ENCODE data around the gene FRAT1. TPM values are rescaled to one million over a fixed set of nuclear protein-coding genes. Genes with fewer than 3 reads are reported as not detected.

Gene FRAT1
- total RNA-seq, 1 experiment from 2014 or later = 2.3 TPM

GRCh38 chr10:97356318-97356914 is 37.3 kb downstream of the FRAT1 start:
- H3K27me3 ChIP-seq (replicated peaks; ENCODE audit: control insufficient read depth, insufficient read depth, low read length) = no peaks in the 10 kb centered on the region
- Mint-ChIP-seq H3K9me3 (ENCODE audit: unreplicated experiment) (no peaks in the 10 kb centered on the region), H3K4me1 (ENCODE audit: low read depth, unreplicated experiment) (no peaks in the 10 kb centered on the region), H3K27ac (ENCODE audit: unreplicated experiment) (no peak overlapping the region), H3K36me3 (ENCODE audit: insufficient read depth, unreplicated experiment) (peaks cover 23% of the 10 kb centered on the region), H3K27me3 (ENCODE audit: insufficient read depth, unreplicated experiment) (no peaks in the 10 kb centered on the region), H3K4me3 (ENCODE audit: unreplicated experiment) (no peak overlapping the region)
- H3K4me3 ChIP-seq (ENCODE audit: low read depth, low read length) = no peak overlapping the region
- ChIA-PET POLR2A (no interaction called here), CTCF (interaction anchor here (0.8 to 1.8 kb wide), 2 partner anchors 78 to 283 kb away, joined by 3 to 10 read pairs; no protein-coding TSS in a partner anchor)
- no peaks in the 10 kb centered on the region for H3K36me3 ChIP-seq (ENCODE audit: control insufficient read depth, insufficient read depth, low read length)
- TF ChIP-seq CTCF (IDR thresholded peaks at IDR 0.05; ENCODE audit: insufficient read depth in 1 of 2, low read depth in 1 of 2, low read length in 1 of 2, severe bottlenecking in 1 of 2, unreplicated experiment in 1 of 2) = no peak
- H3K4me1 ChIP-seq = no peaks in the 10 kb centered on the region
- no peaks in the 10 kb centered on the region for H3K9me3 ChIP-seq
- BruUV-seq (replicated peaks) = no TSS peak
- intact Hi-C loops (cut with micrococcal nuclease; ENCODE audit: unreplicated experiment) = no loop called here
- no peak for DNase-seq

- H3K4me1 Mint-ChIP-seq (ENCODE audit: low read depth, unreplicated experiment) = no peaks in the 10 kb centered on the region
- no TSS peak for BruUV-seq (replicated peaks)
- no peaks in the 10 kb centered on the region for H3K9me3 Mint-ChIP-seq (ENCODE audit: unreplicated experiment)
- ChIA-PET CTCF (interaction anchor here (1.8 kb wide), 1 partner anchor 78 kb away, joined by 10 read pairs; no protein-coding TSS in a partner anchor), POLR2A (no interaction called here)
- H3K27me3 Mint-ChIP-seq (ENCODE audit: insufficient read depth, unreplicated experiment) = no peaks in the 10 kb centered on the region
- no peak overlapping the region for H3K4me3 ChIP-seq (ENCODE audit: low read depth, low read length)
- no peak for DNase-seq
- H3K4me3 Mint-ChIP-seq (ENCODE audit: unreplicated experiment) = no peak overlapping the region
- no peaks in the 10 kb centered on the region for H3K4me1 ChIP-seq
- no peaks in the 10 kb centered on the region for H3K36me3 ChIP-seq (ENCODE audit: control insufficient read depth, insufficient read depth, low read length)
- H3K27ac Mint-ChIP-seq (ENCODE audit: unreplicated experiment) = no peak overlapping the region
- peaks cover 23% of the 10 kb centered on the region for H3K36me3 Mint-ChIP-seq (ENCODE audit: insufficient read depth, unreplicated experiment)
- H3K27me3 ChIP-seq (replicated peaks; ENCODE audit: control insufficient read depth, insufficient read depth, low read length) = no peaks in the 10 kb centered on the region
- intact Hi-C loops (cut with micrococcal nuclease; ENCODE audit: unreplicated experiment) = no loop called here
- TF ChIP-seq CTCF (IDR thresholded peaks at IDR 0.05; ENCODE audit: insufficient read depth in 1 of 2, low read depth in 1 of 2, low read length in 1 of 2, severe bottlenecking in 1 of 2, unreplicated experiment in 1 of 2) = no peak
- H3K9me3 ChIP-seq = no peaks in the 10 kb centered on the region
Measured at GRCh38 chr10:97356918-97357317, 37.8 kb downstream of the FRAT1 start.

DNA sequence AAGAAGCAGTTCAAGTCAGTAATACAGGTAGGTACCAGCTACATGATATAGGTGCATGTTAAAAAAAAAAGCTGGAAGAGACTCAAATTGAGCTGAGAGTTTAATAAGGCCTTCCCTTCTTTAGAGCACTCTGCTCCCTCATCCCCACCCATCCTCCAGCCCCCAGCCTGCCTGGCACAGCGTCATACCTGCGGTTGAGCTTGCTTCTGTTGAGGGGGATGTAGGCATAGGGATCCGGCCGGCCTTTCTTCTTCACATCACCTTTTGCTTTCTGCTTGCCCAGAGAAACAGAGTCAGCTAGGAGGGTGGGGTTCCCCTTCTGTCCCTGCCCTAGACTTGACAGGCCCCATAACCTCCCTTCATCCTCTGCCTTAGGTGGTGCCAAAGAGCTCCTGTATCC is 39.3 kb downstream of the FRAT1 start:
- Histone ChIP-seq H3K36me3 (ENCODE audit: control insufficient read depth, insufficient read depth, low read length) (no peaks in the 10 kb centered on the region), H3K4me1 (no peaks in the 10 kb centered on the region), H3K9me3 (no peaks in the 10 kb centered on the region), H3K4me3 (ENCODE audit: low read depth, low read length) (no peak overlapping the region), H3K27me3 (replicated peaks; ENCODE audit: control insufficient read depth, insufficient read depth, low read length) (no peaks in the 10 kb centered on the region)
- Mint-ChIP-seq H3K4me1 (ENCODE audit: low read depth, unreplicated experiment) (no peaks in the 10 kb centered on the region), H3K27ac (ENCODE audit: unreplicated experiment) (no peak overlapping the region), H3K4me3 (ENCODE audit: unreplicated experiment) (no peak overlapping the region), H3K9me3 (ENCODE audit: unreplicated experiment) (no peaks in the 10 kb centered on the region), H3K36me3 (ENCODE audit: insufficient read depth, unreplicated experiment) (peaks cover 24% of the 10 kb centered on the region), H3K27me3 (ENCODE audit: insufficient read depth, unreplicated experiment) (no peaks in the 10 kb centered on the region)
- no peak for TF ChIP-seq CTCF (IDR thresholded peaks at IDR 0.05; ENCODE audit: insufficient read depth in 1 of 2, low read depth in 1 of 2, low read length in 1 of 2, severe bottlenecking in 1 of 2, unreplicated experiment in 1 of 2)
- BruUV-seq (replicated peaks) = no TSS peak
- CTCF ChIA-PET = no interaction called here
- POLR2A ChIA-PET = no interaction called here
- no peak for DNase-seq
- intact Hi-C loops (cut with micrococcal nuclease; ENCODE audit: unreplicated experiment) = no loop called here

Data from Caco-2 (cell line).